Gastrocnemius medialis (tissue), 4 donors: Measurements from ENCODE around the gene TBCD. TPM values are rescaled to one million over a fixed set of nuclear protein-coding genes. Genes with fewer than 3 reads are reported as not detected.

Experiments
- ATAC-seq, 2 donors: fragments of 150-250 bp; one replicate each; pipeline ENCODE4 v1.9.1; 2016
- DNase-seq, 2 donors: peaks; one replicate each; pipeline ENCODE4 v3.0.0-alpha.2; 2019
- H3K27ac ChIP-seq, 4 donors: fragments of 200-600 bp; sonication (generic); 1 replicate in 1 of 4; 2 replicates in 3 of 4; pipeline ENCODE4 v1.5.1; 2016 to 2018; ENCODE audit warnings: mild to moderate bottlenecking in 2 of 4, moderate library complexity in 1 of 4
- H3K27me3 ChIP-seq, 3 donors: fragments of 200-600 bp; sonication (generic) in 2 of 3; 1 replicate in 1 of 3; 2 replicates in 2 of 3; pipeline versions ENCODE4 v1.5.1 to v1.6.0; 2016 to 2019; ENCODE audit warnings: mild to moderate bottlenecking in 1 of 3, moderate library complexity in 1 of 3
- H3K36me3 ChIP-seq, 2 donors: fragments of 200-600 bp; sonication (generic) in 1 of 2; one replicate each; pipeline ENCODE4 v1.5.1; 2017 to 2018
- H3K4me1 ChIP-seq, 2 donors: fragments of 200-600 bp; sonication (generic) in 1 of 2; one replicate each; pipeline ENCODE4 v1.5.1; 2016 to 2017; ENCODE audit warnings: mild to moderate bottlenecking in 2 of 2
- H3K4me3 ChIP-seq, 4 donors: fragments of 200-600 bp; sonication (generic) in 3 of 4; 1 replicate in 1 of 4; 2 replicates in 3 of 4; pipeline ENCODE4 v1.5.1; 2016 to 2019; ENCODE audit warnings: mild to moderate bottlenecking in 2 of 4
- H3K9me3 ChIP-seq, 3 donors: fragments of 200-600 bp; sonication (generic) in 2 of 3; 1 replicate in 1 of 3; 2 replicates in 2 of 3; pipeline ENCODE4 v1.5.1; 2016 to 2019
- CTCF ChIP-seq, 5 experiments: fragments of 450-650 bp in 3 of 5; fragments of 200-600 bp in 2 of 5; sonication (generic) in 2 of 5; IDR thresholded peaks in 4 of 5; conservative IDR thresholded peaks in 1 of 5; 1 replicate in 4 of 5; 2 replicates in 1 of 5; pipeline ENCODE4 v1.5.1; 2016 to 2019; ENCODE audit warnings: antibody characterized with exemption in 5 of 5, mild to moderate bottlenecking in 3 of 5, moderate library complexity in 3 of 5
- POLR2A ChIP-seq, 2 donors: fragments of 450-650 bp; IDR thresholded peaks; one replicate each; pipeline ENCODE4 v1.6.1; 2017; ENCODE audit warnings: antibody characterized with exemption in 2 of 2, mild to moderate bottlenecking in 2 of 2, moderate library complexity in 2 of 2
- in situ Hi-C, 4 donors: fragments of 200-750 bp; cut with MboI; loops; one replicate each; pipeline versions ENCODE4 v1.15.0 to v1.8.0; 2017; ENCODE audit warnings: low sequenced_read_pairs in 4 of 4
- intact Hi-C: fragments of 100-400 bp; cut with DNase I; formaldehyde crosslinking; loops from one replicate; pipeline ENCODE4 v1.15.1; 2023; ENCODE audit warnings: low total_unique reads
- total RNA-seq, 4 donors: library from RNA; depleted of rRNA; stranded (reverse); fragments of >200 nt; gene quantifications; one replicate each; pipeline versions ENCODE4 v1.1.0 to v1.2.3, GENCODE V29; 2016

Gene TBCD
- total RNA-seq, 4 donors from 2014 or later: 18.0 to 50.4 (median 33.3) TPM

GRCh38 chr17:82923366-82924113 is 171.7 kb downstream of the TBCD start:
- Histone ChIP-seq H3K27me3 (no peaks in the 10 kb centered on the region), H3K27ac (peak overlapping the region in 3 of 4 donors; percentile 45 to 61 (median 49)), H3K9me3 (no peaks in the 10 kb centered on the region), H3K4me3 (no peak overlapping the region), H3K4me1 (peaks cover 0 to 3% of the 10 kb centered on the region in 2 donors), H3K36me3 (peaks cover 0 to 34% of the 10 kb centered on the region in 2 donors)
- peak in 1 of 2 donors; percentile 15 for TF ChIP-seq POLR2A (IDR thresholded peaks at IDR 0.05)
- TF ChIP-seq CTCF (IDR thresholded peaks at IDR 0.05 in 4 of 5, conservative IDR thresholded peaks at IDR 0.05 in 1 of 5): no peak
- ATAC-seq (peak; percentile 73 to 95), DNase-seq (peak; percentile 41 to 86)
- intact Hi-C loops: no loop called here
- in situ Hi-C loops: no loop called here

GRCh38 chr17:82924214-82924613 is 172.3 kb downstream of the TBCD start:
- H3K36me3 ChIP-seq: peaks cover 0 to 40% of the 10 kb centered on the region in 2 donors
- TF ChIP-seq POLR2A (IDR thresholded peaks at IDR 0.05) (no peak), CTCF (IDR thresholded peaks at IDR 0.05 in 4 of 5, conservative IDR thresholded peaks at IDR 0.05 in 1 of 5) (no peak)
- ATAC-seq: no peak
- peaks cover 0 to 3% of the 10 kb centered on the region in 2 donors for H3K4me1 ChIP-seq
- in situ Hi-C loops: no loop called here
- DNase-seq: no peak
- peak overlapping the region in 1 of 4 donors; percentile 45 for H3K27ac ChIP-seq
- H3K4me3 ChIP-seq: no peak overlapping the region
- no peaks in the 10 kb centered on the region for H3K27me3 ChIP-seq
- H3K9me3 ChIP-seq: no peaks in the 10 kb centered on the region
- intact Hi-C loops: no loop called here

- Histone ChIP-seq H3K4me3 (no peak overlapping the region), H3K27me3 (no peaks in the 10 kb centered on the region), H3K27ac (no peak overlapping the region), H3K9me3 (no peaks in the 10 kb centered on the region), H3K4me1 (peaks cover 0 to 3% of the 10 kb centered on the region in 2 donors), H3K36me3 (peaks cover 0 to 46% of the 10 kb centered on the region in 2 donors)
- ATAC-seq (no peak), DNase-seq (no peak)
- intact Hi-C loops: no loop called here
- TF ChIP-seq POLR2A (IDR thresholded peaks at IDR 0.05) (no peak), CTCF (IDR thresholded peaks at IDR 0.05 in 4 of 5, conservative IDR thresholded peaks at IDR 0.05 in 1 of 5) (no peak)
- in situ Hi-C loops: no loop called here
These were observed 172.9 kb downstream of the TBCD start for GRCh38 chr17:82924812-82925211.

GRCh38 chr17:82925336-82925735 is 173.5 kb downstream of the TBCD start:
- intact Hi-C loops (no loop called here), in situ Hi-C loops (no loop called here)
- TF ChIP-seq CTCF (IDR thresholded peaks at IDR 0.05 in 4 of 5, conservative IDR thresholded peaks at IDR 0.05 in 1 of 5) (no peak), POLR2A (IDR thresholded peaks at IDR 0.05) (no peak)
- Histone ChIP-seq H3K4me3 (no peak overlapping the region), H3K9me3 (no peaks in the 10 kb centered on the region), H3K27ac (no peak overlapping the region), H3K36me3 (peaks cover 0 to 51% of the 10 kb centered on the region in 2 donors), H3K4me1 (peaks cover 0 to 3% of the 10 kb centered on the region in 2 donors), H3K27me3 (no peaks in the 10 kb centered on the region)
- no peak for ATAC-seq
- no peak for DNase-seq
